Colon (tissue), 2 donors: ENCODE data around the gene ADGRG3.

Experiments used
- FAIRE-seq: peaks from 2 replicates; lab custom pipeline; 2012; peaks lifted over from hg19 to GRCh38; lab: Jason Lieb, UNC
- donor health status: control.
- donor health status: control.

Gene ADGRG3

DNA sequence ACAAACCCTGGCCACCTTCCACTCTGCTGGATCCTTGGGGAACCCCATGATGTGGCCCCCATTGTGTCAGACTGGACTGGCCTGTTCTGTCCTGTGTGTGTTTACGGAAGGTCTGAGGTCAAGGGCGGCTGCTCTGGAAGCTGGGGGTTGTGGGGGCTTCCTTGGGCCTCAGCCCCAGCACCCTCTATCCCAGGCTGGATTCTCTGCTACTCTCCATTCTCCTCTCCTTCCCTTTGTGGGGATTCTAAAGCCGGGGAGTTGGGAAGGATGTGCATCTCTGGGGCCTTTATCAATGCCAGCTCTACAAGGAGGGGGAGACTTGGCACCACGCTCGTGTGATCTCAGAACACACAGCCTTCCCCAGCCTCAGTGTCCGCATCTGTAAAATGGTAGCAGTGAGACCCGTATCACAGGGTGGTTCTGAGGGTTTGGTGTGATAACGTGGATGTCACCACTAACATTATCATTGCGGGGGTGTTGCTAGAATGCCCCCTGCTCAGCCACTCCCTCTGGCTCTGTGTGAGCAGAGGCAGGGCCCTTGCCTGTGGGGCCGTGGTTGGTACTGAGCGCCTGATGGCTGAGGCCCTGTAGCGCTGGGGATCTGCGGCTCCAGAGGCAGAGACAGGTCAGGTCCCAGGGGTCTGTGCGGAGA is 21.6 kb upstream of the ADGRG3 start:
- FAIRE-seq = no peak

DNA sequence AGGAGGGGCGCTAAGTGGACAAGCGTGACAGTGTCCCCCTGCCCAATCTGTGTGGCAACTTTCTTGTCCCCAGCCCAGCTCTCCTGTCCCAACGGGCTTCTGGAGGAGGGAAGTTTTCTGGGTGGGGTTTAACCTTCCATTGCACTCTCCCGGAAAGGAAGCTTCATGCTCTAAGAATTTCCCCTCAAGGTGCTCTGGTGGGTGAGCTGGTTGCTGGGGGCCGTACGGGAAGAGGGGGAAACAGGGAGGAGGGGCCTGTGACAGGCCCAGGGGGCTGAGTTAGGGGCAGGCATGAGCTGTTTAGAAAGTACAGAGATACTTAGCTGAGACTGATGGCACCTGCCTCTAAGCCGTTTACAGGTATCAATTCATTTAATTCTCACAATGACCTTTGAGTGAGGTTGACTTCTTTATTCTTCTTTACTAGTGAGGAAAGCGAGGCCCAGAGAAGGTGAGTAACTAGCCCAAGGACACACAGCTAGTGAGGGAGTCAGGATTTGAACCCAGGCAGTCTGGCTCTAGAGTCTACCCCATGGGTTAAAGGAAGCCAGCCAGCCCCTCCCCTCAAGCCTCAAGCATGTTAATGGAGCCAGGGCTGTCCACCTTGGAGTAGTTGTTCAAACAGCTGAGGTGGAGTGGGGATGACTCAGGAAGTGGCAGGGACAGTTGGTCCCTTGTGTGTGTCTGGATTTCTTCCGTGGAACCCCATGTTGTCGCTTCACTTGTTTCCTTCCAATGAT is 20.8 kb upstream of the ADGRG3 start:
- no peak for FAIRE-seq

DNA sequence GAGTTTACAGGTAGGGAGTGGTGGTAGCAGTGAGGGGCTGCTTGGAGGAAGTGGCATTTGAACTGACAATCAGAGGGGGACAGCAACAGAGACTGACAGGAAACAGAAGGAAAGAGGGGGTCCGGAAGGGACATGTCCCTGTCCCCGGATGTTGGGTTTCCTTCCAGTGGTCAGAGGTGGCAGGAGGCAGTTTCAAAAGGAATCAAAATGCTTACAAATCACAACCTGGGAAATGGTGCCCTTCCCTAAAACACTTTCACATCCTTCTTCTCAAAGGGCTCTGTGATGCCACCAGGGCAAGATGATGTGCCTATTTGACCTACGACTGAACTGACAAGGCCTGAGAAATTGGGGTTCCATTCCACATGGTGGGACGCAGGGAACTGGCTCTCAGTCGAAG is 20.0 kb upstream of the ADGRG3 start:
- no peak for FAIRE-seq

DNA sequence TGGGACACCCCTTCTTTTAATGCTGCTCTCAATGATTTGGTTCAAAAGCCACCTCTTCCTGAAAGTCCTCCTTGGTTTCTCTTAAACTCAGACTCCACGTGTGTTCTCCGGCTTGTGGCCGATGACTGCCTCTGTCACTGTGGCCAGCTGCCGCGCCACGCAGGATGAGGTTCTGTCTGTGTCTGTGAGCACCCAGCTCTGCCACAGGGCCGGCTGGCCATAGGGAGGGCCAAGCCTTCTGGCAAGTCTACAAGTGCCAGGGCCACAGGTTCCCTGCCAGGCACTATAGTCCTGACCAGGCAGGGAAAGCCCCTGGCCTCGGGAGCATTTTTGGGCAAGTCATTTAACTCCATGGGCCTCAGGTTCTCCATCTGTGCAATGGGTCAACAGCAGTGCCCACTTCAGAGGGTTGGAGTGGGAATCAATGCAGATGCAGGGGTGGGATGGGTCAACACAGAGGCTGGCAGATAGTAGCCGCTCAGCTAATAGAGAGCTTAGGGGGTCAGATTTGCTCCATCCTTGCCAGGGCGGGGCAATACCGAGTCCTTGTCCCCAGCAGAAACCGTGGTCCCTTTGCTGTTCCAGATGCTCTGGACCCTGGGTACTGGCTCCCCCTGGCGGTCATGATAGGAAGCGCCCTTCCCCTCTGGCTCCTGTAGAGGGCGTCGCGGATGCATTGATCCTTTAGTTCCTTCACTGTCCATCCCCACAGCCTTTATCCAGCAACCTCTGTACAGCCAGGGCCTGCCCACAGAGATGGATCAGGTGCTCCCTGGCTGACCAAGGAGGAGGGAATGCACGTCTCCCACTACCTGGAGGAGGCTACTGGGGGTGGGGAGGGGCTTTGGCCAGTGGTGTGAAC is 19.3 kb upstream of the ADGRG3 start:
- no peak for FAIRE-seq

DNA sequence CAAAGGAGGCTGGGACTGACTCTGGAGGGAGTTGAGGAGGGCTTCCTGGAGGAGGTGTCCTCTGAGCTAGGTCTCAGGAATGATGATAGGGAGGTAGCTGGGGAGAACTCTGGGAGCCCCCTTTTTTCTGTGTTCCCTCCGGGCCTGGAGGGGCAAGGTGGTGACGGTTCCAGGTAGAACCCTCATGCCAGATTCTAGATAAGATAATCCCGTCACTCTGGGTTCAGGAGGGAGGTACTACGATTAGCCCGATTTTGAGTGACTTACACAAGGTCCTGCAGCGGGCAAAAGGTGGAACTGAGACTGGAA is 18.7 kb upstream of the ADGRG3 start:
- FAIRE-seq = no peak

DNA sequence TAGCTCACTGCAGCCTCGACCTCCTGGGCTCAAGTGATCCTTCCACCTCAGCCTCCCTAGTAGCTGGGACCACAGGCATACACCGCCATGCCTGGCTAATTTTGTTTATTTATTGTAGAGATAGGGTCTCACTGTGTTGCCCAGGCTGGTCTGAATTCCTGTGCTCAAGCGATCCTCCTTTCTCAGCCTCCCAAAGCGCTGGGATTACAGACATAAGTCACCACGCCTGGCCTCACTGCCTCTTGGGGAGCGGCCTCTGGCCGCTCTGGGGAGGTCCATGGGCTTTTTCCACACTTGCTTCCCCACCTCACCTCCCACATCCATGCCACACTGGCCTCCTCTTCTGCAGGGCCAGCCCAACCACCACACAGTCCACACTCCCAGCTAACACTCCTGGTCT is 18.3 kb upstream of the ADGRG3 start:
- FAIRE-seq = no peak

DNA sequence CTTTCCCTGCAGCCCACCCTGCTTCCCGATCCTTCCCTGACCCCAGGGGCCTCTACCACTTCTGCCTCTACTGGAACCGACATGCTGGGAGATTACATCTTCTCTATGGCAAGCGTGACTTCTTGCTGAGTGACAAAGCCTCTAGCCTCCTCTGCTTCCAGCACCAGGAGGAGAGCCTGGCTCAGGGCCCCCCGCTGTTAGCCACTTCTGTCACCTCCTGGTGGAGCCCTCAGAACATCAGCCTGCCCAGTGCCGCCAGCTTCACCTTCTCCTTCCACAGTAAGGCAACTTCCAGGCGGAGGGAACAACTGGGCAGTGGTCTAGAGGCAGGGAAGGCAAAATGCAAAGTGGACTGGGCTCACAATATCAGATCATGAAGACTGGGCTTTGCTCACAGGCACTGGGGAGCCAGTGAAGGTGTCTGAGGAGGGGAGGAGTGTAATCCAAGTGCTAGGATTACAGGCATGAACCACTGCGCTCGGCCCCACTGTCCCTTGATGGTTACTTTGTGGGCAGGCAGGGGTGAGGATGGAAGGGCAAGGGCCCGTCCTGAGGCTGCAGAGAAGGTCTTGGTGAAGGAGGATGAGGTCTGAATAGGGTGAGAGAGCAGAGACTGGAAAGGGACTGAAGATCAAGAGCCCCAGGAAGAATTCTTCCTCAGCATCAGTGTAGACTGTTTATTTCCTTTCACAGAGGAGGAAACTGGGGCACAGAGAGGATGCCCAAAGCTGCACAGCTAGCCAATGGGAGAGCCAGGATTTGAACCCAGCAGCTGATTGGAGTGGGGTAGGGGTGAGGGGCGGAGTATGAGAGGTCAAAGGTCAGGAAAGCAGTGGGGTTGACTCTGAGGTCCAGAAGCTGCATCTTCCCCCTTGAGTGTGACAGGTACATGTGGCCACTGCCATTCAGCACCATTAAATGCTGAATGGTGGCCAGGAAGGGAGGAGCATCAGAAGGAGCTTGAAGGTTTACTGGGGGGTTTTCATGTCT is 16.5 kb upstream of the ADGRG3 start:
- no peak for FAIRE-seq

DNA sequence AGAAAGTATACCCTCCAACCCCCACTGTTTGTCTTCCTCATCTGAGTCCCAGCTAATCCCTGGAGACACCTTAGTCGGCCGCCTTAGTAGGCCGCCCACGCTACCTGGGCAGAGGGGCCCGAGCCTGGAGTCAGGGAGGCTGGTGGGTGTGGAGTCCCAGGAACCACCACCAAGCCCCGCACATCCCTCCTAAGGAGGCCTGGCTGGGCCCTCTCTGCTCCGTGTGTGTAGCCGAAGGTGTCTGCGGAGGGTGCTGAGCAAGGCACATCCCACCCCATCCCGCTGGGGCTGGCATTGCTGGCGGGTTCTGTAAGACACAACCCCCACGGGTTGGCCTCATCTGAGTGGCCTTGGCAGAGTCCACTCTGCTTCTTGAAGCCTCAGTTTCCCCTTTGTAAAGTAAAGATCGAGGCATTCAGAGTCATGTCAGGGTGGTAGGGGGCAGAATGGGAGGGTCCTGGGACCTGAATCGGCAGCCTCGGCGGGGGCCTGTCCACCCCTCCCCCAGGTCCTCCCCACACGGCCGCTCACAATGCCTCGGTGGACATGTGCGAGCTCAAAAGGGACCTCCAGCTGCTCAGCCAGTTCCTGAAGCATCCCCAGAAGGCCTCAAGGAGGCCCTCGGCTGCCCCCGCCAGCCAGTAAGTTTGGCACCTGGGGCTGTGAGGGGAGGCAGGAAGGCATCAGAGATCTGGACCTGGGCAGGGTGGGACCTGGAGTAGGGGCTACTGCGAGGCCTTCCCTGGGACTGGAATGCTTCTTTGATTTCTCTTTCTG is 15.2 kb upstream of the ADGRG3 start:
- FAIRE-seq = no peak

DNA sequence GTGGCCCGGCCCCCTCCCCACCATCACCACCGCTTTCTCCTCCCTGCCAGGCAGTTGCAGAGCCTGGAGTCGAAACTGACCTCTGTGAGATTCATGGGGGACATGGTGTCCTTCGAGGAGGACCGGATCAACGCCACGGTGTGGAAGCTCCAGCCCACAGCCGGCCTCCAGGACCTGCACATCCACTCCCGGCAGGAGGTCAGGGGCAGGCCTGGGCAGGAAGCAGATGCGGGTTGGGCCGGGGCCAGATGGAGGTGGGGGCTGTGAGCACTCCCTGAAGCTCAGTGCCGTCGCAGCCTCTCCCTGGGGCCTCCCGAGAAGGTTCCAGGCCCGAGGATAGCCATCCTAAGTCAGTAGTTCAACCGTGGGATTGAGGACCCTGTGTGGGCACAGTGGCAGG is 14.2 kb upstream of the ADGRG3 start:
- no peak for FAIRE-seq

DNA sequence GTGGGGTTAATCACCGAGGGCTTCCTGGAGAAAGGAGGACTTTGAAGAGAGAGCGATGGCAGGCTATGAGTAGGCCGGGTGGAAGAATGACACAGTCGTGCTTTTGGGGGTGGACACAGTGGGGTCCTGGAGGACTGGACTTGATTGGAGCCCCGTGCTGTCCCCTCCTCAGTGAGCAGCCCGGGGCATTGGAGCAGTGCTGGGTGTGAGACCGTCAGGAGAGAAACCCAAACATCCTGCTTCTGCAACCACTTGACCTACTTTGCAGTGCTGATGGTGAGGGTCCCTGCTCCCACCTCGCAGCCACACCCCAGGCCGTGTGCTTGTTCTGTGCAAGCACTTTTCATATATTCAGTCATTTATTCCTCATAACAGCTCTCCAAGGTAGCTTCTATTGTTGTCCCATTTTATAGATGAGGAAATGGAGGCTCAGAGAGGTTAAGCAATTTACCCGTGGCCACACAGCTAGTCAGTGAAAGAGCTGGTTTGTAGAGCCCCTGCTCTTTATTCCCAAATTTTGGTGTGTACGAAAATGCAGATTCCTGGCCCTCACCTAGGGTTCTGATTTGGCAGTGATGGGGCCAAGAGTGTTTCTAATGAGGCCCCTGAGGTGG is 11.7 kb upstream of the ADGRG3 start:
- FAIRE-seq = no peak

DNA sequence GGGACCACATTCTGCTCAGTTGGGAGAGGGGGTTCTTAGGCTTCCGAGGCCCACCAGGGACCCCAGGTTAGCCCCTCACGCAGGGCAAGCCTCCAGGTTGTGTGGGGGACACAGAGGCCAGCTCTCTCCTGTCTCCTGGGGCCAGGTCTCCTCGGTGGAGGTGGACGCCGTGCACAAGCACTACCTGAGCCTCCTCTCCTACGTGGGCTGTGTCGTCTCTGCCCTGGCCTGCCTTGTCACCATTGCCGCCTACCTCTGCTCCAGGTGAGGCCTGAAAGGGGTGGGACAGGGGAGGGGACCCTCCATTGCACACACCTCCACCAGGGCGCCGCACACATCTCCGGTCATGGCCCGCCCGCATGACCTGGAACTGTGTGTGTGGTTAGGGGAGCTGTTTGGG is 10.9 kb upstream of the ADGRG3 start:
- FAIRE-seq = no peak

DNA sequence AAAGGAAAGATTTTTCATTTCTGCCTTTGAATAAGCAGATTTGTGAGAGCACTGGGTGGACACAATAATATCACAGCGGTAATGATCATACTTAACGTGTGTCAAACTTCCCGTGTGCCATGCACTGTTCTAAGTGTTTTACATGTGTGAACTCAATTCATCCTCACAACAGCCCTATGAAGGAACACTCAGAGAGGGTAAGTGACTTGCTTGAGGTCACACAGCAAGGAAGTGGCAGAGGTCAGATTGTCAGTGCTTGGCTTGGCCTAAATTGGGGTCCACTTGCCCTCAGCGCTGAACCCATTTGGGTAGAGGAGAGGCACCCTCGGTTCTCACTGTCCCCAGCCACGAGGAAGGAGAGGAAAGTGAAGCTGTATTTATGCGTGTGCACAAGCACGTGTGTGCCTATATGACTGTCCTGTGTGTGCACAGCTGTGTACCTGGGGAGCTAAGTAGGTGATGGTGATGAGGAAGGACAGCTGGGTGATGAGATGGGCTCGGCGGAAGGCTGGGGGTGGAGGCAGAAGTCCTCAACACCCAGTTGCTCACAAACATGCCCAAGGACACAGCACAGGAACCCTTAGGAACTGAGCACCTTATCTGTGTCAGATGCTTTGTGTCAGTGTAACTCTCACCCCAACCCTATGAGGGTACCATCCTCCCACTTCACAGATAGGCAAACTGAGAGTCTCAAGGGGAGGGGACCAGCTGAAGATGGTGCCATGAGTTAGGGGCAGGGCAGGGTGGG is 9.8 kb upstream of the ADGRG3 start:
- FAIRE-seq = no peak

DNA sequence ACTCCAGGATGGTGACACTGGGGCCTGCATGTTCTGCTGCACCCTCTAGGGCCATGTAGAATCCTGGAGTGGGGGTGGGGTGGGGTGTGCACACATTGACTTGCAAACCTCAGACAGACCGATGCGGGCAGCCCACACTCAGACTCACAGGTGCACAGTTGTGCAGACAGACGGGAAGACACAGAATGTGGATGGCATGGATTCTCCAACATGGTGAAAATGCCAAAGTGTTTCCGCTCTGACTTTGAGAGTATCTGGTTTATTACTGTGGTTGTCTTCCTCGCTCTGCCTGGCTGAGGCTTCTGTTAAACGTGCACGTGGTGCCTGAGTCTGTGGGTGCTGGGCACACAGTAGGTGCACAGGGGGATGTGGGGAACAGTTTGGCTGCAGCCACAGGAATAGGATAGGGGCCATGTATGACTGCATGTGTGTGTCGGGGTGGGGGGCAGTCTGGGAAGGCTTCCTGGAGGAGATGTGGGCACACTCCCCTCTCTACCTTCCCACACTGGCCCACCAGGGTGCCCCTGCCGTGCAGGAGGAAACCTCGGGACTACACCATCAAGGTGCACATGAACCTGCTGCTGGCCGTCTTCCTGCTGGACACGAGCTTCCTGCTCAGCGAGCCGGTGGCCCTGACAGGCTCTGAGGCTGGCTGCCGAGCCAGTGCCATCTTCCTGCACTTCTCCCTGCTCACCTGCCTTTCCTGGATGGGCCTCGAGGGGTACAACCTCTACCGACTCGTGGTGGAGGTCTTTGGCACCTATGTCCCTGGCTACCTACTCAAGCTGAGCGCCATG is 9.0 kb upstream of the ADGRG3 start:
- no peak for FAIRE-seq

DNA sequence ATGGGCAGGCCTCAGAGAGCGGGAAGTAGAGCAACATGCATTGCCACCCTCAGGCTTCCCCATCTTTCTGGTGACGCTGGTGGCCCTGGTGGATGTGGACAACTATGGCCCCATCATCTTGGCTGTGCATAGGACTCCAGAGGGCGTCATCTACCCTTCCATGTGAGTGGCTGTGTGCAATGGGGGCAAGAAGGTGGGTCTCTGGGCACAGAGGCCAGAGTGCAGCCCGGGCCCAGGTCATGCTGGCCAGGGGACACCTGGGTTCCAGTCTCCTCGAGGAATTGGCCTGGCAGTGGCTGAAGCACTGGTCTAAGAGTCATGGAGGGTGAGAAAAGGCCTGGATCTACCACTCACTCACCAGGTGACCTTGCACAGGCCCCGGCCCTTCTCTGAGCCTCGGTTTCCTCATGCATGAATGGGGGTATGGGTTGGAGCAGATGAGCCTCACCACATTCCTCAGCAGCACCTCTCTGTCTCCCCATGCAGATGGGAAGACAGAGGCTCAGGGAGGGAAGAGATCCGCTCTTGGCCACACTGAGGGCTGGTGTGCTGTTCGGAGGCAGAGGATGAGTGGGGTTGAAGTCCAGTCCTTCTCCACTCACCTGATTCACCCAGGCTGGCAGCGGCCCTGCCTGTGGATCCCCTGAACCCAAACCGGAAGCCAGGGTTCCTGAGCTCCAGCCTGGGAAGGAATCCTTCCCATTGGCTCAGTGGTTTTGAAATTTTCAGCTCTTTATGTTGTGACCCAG is 7.2 kb upstream of the ADGRG3 start:
- no peak for FAIRE-seq

DNA sequence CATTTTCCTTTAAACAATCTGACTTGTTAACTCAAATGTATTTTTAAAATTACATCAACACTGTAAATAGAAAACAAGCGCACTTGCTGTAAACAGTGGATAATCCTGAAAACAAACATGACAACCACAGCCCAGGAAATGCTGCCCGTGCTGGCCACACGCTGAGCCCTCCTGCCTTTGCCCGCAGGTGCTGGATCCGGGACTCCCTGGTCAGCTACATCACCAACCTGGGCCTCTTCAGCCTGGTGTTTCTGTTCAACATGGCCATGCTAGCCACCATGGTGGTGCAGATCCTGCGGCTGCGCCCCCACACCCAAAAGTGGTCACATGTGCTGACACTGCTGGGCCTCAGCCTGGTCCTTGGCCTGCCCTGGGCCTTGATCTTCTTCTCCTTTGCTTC is 6.6 kb upstream of the ADGRG3 start:
- FAIRE-seq = no peak

DNA sequence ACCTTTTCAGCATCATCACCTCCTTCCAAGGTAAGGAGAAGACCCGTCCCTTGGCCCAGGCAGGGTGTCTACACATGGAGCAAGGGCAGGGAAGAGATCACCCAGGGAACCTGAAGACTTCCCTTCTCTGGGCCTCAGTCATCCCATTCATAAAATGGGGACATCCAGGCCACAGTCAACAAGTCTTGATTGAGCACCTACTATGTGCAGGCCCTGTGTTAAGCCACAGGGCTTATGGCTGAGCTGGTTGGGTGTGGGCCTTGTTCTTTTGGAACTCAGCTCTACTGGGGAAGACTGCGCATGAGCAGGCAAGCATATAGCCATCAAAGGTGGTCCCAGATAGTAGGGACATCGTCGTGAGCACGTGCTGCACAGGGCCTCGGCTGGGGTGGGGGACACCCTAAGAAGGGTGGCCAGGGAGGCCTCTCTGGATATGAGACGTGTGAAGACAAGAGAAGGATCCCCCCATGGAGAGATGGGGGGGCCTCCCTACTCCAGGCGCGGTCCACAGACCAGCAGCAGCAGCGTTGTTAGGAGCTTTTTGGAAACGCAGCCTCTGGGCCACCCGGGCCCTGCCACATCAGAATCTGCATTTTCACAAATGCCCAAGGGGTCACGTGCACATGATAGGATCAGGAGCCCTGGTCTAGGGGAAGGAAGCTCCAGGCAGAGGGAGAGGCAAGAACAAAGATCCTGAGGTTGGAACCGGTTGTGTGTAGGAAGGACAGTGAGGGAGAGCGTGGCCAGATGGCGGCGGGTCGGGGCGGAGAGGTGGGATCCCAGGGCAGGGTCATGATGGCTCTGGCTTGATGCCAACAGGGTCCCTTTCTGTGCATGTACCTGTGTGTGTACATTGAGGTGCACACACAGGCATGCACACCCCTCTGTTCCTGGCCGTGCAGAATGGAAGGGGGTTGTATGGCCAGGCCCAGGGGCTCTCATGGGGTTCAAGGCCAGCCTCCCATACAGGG is 5.9 kb upstream of the ADGRG3 start:
- FAIRE-seq = no peak

DNA sequence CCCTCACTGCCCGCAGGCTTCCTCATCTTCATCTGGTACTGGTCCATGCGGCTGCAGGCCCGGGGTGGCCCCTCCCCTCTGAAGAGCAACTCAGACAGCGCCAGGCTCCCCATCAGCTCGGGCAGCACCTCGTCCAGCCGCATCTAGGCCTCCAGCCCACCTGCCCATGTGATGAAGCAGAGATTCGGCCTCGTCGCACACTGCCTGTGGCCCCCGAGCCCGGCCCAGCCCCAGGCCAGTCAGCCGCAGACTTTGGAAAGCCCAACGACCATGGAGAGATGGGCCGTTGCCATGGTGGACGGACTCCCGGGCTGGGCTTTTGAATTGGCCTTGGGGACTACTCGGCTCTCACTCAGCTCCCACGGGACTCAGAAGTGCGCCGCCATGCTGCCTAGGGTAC is 4.7 kb upstream of the ADGRG3 start:
- no peak for FAIRE-seq
